HG02885 (cell line): ENCODE measurements around the gene ID1.

Source experiments
- ATAC-seq: cut with Tn5 transposase; IDR thresholded peaks from one replicate; pipeline ENCODE4 v1.9.1; 2021; ENCODE audit warnings: mild to moderate bottlenecking; ENCODE audit not compliant: unreplicated experiment, poor library complexity

Gene ID1, protein sequence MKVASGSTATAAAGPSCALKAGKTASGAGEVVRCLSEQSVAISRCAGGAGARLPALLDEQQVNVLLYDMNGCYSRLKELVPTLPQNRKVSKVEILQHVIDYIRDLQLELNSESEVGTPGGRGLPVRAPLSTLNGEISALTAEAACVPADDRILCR

DNA sequence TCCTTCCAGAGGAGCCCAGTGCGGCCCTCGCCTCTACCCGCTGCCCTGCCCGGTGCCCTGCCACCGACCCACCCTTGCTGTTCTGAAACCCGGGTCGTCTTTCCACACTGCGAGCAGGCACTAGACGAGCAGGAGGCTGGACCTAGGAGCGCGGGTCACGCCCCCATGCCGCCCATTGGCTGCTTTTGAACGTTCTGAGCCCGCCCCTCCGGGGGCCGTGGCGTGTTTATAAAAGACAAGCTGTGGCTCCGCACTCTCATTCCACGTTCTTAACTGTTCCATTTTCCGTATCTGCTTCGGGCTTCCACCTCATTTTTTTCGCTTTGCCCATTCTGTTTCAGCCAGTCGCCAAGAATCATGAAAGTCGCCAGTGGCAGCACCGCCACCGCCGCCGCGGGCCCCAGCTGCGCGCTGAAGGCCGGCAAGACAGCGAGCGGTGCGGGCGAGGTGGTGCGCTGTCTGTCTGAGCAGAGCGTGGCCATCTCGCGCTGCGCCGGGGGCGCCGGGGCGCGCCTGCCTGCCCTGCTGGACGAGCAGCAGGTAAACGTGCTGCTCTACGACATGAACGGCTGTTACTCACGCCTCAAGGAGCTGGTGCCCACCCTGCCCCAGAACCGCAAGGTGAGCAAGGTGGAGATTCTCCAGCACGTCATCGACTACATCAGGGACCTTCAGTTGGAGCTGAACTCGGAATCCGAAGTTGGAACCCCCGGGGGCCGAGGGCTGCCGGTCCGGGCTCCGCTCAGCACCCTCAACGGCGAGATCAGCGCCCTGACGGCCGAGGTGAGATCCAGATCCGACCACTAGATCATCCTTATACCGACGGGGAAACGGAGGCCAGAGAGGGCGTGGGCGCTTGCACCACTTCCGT lies at the start of gene ID1:
ID1 (plus strand) TSS at position 259 of the 871 bp plus-strand sequence; CDS start at position 358, 99 bp downstream.
- ATAC-seq, result peak; percentile 88

DNA sequence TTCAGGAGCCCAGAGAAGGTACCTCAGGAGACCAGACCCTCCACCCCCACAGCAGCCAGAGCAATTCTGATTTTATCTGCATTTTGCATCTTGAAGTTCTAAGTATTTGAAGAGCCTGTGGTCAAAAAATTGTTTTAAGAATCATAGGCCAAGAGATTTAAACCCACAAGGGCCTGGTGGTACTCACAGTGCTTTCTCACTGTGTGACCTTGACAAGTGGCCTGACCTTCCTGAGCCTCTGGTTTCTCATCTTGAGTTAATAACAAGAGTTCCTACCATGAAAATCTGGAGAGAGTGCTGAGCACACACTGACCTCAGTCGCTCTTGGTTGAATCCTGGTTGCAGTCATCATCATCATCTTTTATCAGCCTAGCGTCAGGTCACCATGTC lies 45.4 kb upstream of the ID1 start:
- no peak for ATAC-seq

DNA sequence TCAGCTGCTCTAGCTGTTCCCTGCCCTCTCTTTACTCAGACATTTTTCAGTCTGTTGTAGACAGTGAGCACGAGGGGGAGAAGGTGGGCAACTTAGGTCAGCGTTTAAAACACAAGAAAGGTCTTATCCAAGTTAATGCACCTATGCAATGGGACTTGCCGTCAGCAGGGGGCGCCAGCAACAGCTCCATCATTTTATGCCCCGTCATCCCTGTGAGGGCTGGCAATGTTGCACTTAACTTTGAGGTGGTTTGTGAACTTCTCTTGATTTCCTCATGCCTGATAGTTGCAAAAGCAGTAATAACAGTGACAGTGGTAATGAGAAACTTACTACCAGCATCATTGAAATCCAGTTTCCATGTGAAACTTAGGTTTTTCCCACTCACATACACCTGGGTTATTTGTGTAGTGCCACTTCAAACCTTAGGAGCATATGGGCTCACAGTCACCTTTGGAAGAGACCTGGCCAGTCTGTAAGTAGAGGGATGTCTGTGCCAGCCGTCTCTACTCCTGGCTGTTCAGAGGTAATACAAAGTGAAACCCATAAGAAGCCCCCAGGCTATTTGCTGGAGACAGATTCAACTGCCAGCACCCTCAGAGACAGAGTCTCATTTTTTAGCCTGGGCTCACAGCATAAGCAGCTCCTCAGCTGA lies 44.9 kb upstream of the ID1 start:
- no peak for ATAC-seq

DNA sequence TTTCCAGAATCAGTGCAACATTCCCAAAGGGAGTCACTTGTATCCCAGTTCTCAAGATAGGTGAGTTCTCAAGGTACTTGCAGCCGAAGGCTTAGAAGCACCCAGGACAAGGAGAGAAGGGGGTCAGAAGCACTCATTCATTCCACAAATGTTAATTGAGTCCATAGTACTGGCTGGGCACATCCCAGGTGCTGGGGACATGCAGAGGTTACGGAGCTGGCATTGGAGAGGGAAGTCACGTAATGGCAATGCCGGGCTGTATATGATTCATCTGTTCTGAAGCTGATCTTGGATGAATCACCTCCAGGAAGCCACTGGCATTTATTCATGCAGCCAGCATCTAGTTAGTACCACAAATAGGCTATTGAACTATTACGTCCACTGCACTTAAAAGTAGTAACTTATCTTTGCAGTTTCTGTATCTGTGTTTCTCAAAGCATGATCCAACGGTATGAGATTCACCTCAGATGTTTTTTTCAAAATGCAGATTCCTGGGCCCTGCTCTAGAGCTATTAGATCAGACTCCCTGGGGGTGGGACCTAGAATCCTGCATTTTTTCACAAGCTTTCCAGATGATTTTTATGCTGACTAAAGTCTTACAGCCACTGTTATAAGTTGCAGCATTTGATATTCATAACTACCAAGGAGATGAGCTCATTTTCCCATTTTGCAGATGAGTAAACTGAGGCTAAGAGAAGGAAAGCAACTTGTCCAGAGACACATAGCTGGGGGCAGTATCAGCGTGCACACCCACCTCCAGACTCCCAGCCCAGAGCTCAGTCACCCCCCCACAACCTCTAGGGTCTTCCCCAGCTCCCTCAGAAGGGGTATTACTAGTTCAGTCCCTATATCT lies 44.1 kb upstream of the ID1 start:
- no peak for ATAC-seq

DNA sequence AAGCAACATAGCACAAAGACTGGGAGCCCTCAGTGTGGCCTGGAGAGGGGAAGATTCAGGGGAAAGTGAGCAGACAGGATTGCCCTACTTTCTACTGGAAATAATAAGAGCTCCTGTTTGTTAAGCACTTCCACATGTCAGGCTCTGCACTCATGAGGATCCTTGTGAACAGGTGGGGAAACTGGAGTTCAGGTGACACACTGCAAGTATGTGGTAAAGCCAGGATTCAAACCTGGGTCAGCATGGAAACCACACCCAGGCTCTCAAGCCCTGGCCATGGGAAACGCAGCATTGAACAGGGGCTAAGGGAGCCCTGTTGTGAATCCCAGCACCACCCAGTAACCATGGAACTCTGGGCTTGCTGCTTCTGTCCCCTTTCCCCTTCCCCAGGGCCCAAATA lies 42.8 kb upstream of the ID1 start:
- no peak for ATAC-seq

DNA sequence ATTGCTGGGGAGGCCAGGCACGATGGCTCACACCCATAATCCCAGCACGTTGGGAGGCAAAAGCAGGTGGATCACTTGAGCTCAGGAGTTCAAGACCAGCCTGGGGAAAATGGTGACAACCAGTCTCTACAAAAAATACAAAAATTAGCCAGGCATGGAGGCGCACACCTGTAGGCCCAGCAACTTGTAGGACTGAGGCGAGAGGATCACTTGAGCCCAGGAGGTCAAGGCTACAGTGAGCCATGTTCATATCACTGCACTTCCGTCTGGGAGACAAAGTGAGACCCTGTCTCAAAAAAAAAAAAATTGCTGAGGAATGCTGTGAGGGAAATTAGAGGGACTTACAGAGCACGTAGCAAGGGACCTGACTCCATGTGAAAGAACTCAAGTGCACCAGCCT lies 40.8 kb upstream of the ID1 start:
- ATAC-seq, result no peak

DNA sequence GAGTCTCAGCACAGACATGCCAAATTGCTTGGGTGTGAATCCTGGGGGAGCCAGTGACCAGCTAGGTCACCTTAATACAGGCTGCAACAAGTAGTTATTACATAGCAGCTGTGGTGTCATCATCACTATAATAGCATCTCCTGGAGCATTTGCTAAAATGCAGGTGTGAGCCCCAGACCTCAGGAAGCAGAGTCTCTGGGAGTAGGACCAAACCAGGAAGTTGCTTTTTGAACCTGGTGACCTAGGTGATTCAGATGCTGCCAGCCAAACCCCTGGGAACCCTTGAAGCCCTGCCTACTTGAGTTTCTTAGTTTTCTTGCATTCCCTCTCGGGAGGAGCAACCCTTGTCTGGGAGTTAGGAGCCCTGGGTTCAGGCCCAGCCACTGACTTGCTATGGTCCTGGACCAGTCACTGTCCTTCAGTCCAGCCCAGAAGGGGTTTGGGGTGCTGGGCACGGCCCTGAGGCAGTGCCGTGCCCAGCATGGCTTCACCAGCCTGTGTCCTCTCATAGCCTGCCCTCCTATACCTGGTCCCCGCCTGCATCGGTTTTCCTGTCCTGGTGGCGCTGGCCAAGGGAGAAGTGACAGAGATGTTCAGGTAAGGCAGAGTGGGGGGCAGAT lies 39.3 kb upstream of the ID1 start:
- no peak for ATAC-seq

DNA sequence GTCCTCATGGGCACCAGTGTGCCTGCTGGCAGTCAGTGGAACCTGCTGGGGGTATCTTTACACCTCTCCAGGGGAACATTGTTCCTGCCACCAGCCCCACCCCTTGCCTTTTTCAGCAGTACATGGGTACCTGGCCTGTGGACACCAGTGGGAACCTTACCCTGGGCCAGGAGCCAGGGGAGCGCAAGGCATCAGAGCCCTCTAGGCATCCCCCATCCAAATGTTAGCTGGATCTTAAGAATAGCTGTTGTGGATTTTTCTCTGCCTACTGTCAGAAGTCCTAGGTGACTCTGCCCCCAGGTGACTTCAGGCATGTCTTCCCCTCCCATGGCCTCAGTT lies 38.8 kb upstream of the ID1 start:
- no peak for ATAC-seq

DNA sequence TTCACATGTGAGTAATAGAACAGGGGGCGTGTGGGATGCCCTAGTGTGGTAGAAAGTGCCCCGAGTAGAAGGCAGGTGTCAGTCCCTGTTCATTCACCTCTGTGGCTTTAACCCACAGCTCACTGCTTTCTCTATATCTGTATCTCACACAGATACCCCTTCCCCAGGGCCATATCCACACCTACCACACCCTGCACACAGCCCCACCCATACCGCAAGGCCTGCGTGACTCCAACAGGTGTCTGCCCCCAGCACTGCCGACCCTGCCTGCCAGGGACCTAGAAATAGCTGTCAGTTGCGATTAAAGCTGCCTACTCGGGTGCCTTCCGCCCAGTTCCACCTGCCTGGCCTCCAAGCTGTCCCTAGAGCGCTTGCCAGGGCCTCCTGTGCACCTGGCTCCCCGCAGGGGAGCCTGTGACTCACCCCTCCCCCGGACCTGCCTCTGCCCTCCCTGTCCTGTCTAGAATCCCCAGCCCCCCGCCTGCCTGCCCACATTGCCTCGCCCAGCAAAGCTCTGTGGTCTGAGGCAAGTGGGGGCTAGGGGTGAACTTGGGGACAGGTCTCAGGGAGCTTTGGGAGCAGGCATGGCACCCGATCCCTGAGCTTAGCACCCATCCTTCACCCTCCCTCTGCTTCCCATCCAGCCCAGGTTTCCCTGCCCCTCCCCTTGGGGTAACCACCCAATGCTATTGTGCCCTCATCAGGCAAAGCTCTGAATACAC lies 38.3 kb upstream of the ID1 start:
- no peak for ATAC-seq

DNA sequence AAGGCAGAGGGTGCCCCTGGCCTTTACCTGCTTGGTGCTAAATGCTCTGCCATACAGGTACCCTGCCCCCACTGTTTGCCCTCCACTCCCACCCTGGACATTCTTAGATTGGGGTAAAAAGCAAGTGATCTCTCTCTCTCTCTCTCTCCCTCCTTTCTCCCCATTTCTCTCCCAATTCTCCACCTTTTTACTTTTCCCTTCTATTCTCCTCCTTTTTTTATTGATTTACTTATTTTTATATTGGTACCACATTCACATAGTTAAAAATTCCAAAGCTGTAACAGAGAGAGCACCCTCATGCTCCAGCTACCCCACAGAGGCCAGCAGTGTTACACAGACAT lies 37.7 kb upstream of the ID1 start:
- ATAC-seq, result no peak

DNA sequence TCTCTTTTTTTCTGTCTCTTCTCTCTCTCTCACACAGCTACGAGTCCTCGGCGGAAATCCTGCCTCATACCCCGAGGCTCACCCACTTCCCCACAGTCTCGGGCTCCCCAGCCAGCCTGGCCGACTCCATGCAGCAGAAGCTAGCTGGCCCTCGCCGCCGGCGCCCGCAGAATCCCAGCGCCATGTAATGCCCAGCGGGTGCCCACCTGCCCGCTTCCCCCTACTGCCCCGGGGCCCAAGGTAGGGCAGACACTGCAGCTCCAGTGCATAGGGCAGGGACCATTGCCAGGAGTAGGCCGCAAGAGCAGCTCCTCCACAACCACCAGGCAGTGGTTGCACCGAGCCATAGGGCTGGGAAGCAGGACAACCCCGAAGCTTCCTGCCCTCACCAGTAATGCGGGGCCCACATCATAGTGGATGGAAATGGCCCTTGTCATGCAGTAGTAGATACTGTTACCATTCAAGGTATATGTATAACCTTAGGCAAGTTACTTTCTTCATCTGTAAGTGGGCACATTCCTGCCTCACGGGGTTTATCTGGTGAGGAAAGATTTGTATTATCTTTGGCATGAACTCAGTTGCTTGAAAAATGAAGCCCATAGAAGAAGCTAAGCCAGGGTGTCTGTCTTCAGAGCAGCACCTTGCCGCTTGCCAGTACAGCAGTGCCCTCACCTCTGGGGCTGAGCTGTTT lies 36.9 kb upstream of the ID1 start:
- no peak for ATAC-seq

DNA sequence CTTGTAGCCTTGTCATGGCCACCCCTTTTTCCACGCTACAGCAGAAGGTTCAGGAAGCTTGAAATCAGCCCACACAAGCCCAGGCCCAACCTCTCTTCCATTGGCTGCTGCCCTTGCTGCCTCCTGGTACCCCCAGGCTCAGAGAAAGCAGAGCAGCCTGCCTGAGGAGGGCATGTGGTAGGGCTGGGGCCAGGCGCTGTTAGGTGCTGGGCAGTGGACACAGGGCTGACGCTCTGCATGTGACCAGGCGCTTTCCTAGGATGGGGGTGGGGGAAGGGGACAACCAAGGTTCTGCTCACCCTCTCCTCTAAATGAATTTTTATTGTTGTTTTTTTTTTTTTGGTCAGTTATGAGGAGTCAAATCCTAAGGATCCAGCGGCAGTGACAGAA lies 36.3 kb upstream of the ID1 start:
- ATAC-seq, result no peak

DNA sequence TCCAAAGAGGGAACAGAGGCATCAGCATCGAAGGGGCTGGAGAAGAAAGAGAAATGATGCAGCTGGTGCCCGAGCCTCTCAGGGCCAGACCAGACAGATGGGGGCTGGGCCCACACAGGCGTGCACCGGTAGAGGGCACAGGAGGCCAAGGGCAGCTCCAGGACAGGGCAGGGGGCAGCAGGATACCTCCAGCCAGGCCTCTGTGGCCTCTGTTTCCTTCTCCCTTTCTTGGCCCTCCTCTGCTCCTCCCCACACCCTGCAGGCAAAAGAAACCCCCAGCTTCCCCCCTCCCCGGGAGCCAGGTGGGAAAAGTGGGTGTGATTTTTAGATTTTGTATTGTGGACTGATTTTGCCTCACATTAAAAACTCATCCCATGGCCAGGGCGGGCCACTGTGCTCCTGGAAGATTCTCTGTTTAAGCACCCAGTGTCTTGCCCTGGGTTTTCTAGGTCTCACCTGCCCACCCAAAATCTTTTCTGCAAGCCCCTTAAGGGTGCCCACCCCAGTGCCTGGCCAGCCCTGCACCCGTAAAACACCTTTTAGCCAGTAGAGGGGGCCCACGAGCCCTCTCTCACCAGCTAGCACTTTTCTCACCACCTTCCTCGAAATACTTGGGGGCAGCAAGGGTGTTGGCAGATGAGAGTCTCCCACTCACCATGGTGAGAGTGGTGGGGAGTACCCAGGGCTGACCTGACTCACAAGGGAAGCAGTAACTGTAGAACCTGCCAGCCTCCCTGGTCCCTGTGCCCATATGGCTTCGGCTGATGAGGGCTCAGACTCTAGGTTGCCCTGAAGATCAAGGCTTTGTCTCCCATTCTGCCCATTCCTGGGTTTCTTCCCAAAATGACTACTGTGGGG lies 35.7 kb upstream of the ID1 start:
- peak; percentile 26 for ATAC-seq

DNA sequence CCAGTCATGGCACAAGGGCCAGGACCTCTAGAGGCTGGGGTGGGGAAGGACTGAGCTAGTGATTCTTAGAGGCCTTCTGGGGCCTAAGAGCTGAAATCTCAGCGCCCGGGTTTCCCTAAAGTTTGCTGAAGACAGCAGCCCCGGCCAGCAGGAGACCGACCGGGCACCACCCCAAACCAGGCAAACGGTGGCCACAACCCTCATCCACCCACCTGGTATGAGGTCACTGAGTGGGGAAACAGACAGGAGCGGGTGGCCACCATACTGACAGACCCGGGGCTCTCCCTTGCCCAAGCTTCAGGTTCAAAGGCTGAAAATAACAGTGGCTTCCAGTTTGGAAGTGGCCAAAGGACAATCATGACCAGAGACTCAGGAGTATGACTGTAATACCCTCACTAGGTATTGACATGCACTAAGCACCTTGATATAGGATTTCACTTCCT lies 35.0 kb upstream of the ID1 start:
- no peak for ATAC-seq

DNA sequence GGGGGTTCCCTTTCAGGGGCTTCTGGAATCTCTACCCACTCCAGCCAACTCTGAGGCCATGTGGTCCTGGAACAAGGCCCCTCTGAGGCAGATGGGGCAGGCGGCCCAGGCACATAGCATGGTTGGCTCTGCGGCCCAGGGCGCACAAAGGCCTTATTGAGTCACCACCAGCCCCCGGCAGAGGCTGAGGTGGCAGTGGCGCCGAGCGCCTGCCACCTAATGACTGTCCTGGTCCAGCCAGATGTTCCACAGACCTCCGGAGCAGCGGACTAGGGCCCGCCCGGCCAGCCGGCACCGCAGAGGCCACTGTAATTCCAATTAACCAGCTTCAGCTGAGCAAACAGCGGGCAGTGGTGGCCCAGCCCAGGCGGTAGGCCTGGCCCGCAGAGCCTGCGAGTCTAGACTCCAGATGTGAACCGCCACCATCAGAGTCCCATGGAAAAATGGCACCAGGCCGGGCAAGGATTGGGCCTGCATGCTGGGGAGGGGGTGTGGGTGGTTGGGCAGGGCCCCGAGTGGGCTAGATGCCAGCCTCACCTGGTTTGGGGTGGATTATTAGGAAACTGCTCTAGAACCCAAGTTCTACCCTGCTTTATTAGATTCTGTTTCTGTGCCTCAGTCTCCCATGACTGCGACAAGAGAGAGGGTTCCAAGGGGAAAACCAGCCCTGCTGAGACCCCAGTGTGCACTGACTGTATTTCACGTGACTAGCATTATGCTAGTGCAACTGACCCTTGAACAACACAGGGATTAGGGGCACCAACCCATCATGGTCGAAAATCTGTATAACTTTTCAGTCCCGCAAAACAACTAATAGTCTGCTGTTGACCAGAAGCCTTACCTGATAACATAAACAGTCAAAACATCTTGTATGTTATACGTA lies 34.1 kb upstream of the ID1 start:
- ATAC-seq, result no peak

DNA sequence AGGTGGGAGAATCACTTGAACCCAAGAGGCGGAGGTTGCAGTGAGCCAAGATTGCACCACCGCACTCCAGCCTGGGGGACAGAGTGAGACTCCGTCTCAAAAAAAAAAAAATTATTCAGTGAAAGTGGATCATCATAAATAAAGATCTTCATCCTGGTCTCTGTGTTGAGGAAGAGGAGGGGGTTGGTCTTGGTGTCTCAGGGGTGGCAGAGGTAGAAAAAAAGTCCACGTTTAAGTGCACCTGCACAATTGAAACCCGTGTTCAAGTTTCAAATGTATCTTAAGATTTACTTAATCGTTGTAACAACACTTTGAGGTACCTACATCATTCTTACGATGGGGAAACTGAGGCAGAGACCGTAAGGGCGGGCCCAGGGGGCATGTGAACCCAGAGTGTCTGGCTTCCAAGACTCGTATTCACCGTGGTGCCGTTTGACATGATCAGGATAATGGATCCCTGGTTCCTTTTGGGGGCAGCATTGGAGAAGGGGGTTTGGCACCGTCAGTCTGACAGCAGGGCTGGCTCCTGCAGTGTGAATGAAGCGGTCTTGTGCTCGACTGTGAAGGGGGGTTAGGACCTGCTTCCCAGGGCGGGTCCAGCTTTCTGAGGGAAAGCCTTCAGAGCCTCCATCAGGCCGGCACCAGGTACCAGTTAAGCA lies 32.9 kb upstream of the ID1 start:
- no peak for ATAC-seq
